HG03520 (cell line): ENCODE measurements around the gene KLHDC3.
A peak's percentile ranks its signal among the peaks of the same experiment; 100 is the strongest.

Experiments
- ATAC-seq: cut with Tn5 transposase; IDR thresholded peaks from one replicate; pipeline ENCODE4 v1.9.1; 2021; ENCODE audit warnings: mild to moderate bottlenecking, moderate library complexity; ENCODE audit not compliant: unreplicated experiment

The KLHDC3 gene

DNA sequence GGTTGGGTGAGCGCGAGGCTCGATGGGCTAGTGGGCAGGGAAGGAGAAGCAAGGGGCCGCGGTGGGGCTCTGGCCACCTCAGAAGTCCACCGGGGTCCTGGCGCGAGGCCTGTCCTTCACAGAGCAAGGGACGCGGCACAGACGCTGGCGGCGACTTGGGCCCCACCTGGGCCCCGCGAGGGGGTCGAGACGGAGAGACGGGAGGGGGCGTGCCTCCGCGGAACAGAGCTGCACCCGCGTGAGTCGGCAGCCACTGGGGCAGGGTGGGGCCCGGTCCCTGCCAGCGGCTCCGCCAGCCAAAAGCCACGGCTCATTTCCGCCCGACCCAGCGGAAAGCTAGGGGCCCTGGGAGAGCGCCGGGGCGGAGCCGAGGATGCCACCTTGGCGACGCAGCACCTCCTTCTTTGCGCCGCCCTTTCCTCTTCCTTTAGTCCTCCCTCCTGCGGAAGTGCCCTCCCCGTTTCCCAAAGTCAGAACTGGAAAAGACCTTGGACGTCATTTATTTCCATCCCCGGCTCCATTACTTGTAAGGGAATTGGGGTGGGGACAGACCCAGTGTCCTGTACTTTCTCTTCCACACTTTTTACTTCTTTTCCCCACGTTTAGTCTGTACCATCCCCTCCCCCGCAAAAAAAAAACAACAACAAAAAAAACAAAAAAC is 39.6 kb downstream of the KLHDC3 start, which contains the start of gene CUL7:
Gene CUL7 (minus strand): TSS at position 307 of the 661 bp plus-strand sequence. CDS start 1,063 bp downstream, outside the sequence.
- peak; percentile 81 for ATAC-seq

DNA sequence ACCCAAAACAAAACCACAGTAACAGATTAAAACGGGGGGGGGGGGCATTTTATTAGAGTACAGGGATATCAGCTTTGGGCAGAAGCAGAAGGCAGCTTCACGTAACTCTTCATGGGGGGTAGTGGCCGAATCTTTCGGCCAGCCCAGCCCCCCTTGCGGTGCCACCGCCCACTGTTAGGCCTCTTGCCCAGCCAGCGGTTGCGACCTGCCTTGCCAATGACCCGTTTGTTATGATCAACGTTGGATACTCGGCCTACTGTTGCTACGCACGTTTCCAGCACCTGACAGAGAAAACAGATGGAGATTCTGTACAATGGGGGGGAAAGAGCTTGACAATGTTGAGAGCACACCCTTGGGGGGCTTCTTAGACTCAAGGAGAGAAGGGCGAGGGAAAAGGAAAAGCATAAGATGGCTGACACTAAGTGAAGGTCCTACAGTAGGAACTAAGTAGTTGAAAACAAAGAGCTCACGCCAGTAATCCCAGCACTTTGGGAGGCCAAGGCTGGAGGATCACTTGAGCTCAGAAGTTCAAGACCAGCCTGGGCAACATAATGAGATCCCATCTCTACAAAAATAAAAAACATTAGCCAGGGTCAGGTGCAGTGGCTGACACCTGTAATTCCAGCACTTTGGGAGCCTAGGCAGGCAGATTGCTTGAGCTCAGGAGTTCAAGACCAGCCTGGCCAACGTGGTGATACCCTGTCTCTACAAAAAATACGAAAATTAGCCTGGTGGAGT is 40.3 kb downstream of the KLHDC3 start:
- ATAC-seq, result no peak

DNA sequence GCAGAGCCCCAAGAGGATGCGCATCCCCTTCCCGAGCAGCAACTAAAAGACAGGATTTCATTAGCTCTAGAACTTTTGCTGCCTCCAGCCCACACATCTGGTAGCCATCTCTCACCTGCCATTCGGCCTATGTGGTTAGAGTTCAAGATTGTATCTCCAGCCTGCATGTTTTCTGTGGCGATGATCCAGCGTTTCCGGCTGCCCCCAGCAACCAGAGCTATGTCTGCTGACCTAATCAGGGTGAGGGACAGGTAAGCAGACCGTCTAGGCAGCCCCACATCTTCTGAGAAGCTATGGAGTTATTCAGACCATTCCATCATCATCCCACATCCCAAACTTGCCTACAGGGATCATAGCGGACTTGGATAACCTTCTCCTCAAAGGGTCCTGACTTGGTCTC is 41.9 kb downstream of the KLHDC3 start:
- no peak for ATAC-seq

DNA sequence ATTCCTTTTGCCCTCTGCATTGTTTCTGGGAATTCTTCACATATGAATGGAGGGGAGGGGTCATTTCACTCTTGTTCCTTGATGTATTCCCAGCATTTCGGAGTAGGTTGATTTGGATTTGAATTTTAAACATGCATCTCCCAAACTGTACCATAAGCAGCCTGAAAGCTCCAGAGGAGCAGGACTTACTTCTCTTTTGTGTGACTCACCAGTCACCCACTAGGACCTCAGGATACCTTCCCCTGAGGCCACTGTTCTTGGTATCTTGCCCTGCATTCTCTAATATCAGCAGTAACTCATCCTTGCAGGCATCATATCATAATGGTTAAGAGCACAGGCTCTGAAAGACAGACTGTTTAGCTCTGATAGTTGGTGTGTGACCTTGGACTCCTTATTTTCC is 44.5 kb downstream of the KLHDC3 start:
- no peak for ATAC-seq

DNA sequence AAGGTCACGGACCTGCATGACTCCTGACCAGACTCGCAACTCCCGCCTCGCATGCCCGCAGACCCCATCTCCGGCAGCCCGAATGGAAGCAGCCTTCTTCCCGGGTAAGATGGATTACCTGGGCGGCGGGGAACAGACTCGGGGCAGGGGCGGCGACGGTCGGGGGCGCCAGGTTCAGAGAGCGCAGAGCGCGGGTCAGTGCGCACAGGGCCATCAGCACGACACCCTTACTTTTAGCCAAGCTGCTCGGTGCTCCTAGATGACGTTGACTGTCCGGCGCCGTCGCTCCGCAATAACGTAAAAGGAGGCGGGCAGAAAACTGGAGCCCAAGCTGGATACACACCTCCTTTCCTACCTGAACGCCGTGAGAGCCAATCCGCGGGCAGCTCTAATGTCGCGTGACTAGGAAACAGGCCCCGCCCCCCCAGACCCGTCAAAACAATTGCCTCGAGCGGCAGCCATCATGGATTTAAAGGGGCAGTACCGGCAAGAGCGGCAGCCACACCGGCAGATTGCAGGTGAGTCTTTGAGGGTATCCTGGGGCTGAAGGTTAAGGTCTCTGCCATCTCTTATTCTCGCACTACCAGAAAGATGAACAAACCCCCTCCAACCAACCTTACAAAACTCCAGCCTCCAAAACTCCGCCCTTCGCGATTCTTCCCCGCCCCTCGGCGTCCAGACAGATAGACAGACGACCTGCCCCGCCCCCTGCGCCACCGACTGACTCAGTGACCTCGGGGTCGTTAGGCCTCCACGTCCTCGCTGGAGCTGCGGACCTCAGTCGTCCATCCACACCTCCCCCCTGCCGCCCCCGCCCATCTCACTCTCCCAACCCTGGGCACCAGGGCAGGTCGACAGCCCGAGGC is 45.4 kb downstream of the KLHDC3 start, which contains the start of the genes KLC4 and MRPL2:
Gene KLC4 (plus strand): TSS at position 464 of the 866 bp plus-strand sequence. CDS start 1,705 bp downstream, outside the sequence.
Gene MRPL2 (minus strand): TSS at position 267 of the 866 bp plus-strand sequence. CDS start 53 bp downstream, at position 214.
- ATAC-seq, result peak; percentile 83

DNA sequence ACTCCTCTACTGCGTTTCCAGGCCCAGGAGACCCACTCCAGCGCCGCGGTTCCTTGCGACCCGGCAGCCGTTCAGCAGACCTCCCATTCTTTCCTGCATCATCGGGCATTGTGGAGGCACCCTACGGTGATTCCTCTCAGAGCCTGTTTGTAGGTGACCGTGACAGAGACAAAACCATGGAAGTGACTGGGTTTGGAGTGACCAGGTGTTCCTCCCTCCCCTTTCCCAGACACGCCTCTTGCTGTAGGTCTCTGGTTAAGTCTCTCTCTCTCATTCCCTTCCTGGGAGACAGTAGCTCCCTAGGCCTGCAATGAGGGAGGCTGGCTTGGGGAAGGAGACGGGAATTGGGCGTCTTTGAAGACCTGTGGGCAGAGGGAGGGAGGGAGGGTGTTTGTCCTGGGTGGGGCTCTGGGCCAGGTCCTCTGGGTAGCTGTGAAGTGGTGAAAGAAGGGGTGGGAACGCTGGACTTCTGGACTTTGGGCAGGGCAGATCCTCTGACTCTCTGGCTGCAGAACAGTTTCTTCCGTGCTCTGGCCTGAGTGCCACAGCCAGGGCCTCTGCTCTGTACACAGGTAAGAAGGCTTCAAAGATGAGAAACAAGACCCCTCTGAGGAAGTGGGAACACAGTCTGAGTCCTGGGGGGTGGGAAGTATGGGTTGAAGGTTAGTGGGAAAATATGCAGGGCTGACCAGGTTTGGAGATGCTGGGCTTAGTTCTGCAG is 46.1 kb downstream of the KLHDC3 start:
- peak; percentile 23 for ATAC-seq

DNA sequence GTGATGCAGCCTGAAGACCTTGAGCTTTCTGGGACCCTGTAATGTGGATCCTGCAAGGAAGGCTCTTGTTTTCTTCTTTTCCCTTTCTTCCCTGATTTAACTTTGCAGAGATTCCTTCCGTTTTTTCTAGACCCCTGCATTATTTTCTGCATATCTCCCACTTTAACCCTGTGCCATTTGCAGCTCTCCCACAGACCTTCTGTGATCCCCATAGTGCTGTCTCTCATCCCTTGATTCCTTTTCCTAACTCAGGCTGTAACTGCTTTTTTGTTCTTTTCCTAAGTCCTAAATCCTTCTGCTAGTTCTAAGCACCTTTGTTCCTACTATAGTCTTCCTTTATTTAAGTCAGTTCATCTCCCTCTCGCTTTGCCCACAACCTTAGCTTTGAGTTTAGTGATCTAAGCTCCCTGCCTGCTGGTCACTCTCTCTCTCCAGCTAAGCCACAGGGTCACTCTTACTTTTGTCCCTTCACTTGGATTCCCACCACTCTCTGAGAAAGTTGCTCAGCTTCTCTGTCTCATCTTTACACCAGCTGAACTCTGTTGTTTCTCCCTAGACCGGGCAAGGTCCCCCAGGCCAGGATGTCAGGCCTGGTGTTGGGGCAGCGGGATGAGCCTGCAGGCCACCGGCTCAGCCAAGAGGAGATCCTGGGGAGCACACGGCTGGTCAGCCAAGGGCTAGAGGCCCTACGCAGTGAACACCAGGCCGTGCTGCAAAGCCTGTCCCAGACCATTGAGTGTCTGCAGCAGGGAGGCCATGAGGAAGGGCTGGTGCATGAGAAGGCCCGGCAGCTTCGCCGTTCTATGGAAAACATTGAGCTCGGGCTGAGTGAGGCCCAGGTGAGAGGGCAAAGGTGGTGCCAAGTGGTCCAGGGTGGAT is 46.9 kb downstream of the KLHDC3 start:
- no peak for ATAC-seq

DNA sequence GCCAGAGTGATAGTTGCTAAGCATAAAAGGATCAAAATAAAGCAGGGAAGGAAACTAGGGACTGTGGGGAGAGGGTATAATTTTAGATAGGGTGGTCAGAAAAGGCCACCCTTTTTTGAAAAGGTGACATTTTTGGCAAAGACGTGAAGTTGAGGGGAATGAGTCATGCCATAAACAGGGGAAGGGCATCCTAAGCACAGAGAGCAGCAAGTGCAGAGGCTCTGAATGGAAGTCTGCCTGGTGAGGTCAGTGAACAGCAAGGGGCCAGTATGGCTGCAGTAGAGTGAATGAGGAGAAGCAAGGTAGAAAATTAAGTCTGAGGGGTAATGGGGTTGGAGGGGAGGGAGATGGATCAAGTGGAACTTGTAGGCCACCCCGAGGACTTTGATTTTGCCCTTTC is 47.8 kb downstream of the KLHDC3 start:
- ATAC-seq, result no peak

DNA sequence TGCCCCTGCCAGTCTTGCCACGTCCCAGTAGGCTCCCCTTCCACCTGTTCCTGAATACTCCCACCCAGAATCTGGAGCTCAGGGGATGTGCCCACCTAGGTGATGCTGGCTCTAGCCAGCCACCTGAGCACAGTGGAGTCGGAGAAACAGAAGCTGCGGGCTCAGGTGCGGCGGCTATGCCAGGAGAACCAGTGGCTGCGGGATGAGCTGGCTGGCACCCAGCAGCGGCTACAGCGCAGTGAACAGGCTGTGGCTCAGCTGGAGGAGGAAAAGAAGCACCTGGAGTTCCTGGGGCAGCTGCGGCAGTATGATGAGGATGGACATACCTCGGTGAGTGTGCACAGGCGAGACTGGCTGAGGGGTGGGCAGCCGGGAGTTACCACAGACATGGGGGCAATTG is 48.8 kb downstream of the KLHDC3 start:
- ATAC-seq, result no peak

DNA sequence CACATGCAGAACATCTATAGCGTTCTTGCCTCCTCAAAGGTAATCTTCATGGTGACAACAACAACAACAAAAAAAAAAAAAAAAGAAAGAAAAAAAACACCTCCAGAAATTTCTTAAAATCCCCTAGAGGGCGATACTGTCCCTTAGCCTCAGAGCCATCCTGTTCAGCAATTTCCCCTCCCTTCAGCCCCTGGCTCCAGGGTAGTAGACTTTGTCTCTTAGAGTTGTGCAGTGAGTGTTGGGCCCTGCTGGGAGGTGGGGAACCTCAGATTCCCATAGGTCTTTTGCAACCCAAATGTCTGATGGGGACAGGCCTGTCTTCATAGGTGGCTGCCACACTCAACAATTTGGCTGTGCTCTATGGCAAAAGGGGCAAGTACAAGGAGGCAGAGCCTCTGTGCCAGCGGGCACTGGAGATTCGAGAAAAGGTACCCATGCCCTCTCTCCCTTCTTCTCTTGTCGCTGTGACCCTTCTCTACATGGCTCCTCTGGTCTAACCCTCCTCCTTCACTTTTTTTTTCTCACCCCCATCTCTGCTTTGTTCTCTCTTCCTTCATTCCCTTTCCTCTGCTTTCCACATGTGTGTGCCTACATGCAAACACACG is 56.1 kb downstream of the KLHDC3 start:
- no peak for ATAC-seq
